Stomach smooth muscle (tissue), 2 donors: ENCODE data around the gene KCNC3.
"Not testable (repeated sequence)": the region's sequence is repeated elsewhere in the genome, so short reads cannot be mapped to it uniquely, and the experiment has no call there.

Experiments
- H3K27ac ChIP-seq: one replicate; pipeline ENCODE4 v1.7.0; 2013; ENCODE audit warnings: mild to moderate bottlenecking, low read length, inconsistent platforms
- H3K27me3 ChIP-seq, 2 donors: one replicate each; pipeline ENCODE4 v1.7.0; 2013; ENCODE audit warnings: low read length in 2 of 2; ENCODE audit not compliant: insufficient read depth in 2 of 2, control insufficient read depth in 1 of 2
- H3K36me3 ChIP-seq, 2 donors: one replicate each; pipeline ENCODE4 v1.7.0; 2013; ENCODE audit warnings: low read length in 2 of 2; ENCODE audit not compliant: control insufficient read depth in 2 of 2, insufficient read depth in 2 of 2
- H3K4me1 ChIP-seq: one replicate; pipeline ENCODE4 v1.7.0; 2013; ENCODE audit warnings: low read length; ENCODE audit not compliant: control insufficient read depth, insufficient read depth
- H3K4me3 ChIP-seq, 2 donors: one replicate each; pipeline ENCODE4 v1.7.0; 2013; ENCODE audit warnings: low read length in 2 of 2
- H3K9ac ChIP-seq, 2 donors: one replicate each; pipeline ENCODE4 v1.7.0; 2013; ENCODE audit warnings: low read length in 2 of 2, mild to moderate bottlenecking in 1 of 2
- H3K9me3 ChIP-seq, 2 donors: one replicate each; pipeline ENCODE4 v1.7.0; 2013; ENCODE audit warnings: low read length in 2 of 2; ENCODE audit not compliant: control insufficient read depth in 2 of 2
- donor health status: healthy.
- donor health status: Pancreatic carcinoma.

KCNC3 gene

DNA sequence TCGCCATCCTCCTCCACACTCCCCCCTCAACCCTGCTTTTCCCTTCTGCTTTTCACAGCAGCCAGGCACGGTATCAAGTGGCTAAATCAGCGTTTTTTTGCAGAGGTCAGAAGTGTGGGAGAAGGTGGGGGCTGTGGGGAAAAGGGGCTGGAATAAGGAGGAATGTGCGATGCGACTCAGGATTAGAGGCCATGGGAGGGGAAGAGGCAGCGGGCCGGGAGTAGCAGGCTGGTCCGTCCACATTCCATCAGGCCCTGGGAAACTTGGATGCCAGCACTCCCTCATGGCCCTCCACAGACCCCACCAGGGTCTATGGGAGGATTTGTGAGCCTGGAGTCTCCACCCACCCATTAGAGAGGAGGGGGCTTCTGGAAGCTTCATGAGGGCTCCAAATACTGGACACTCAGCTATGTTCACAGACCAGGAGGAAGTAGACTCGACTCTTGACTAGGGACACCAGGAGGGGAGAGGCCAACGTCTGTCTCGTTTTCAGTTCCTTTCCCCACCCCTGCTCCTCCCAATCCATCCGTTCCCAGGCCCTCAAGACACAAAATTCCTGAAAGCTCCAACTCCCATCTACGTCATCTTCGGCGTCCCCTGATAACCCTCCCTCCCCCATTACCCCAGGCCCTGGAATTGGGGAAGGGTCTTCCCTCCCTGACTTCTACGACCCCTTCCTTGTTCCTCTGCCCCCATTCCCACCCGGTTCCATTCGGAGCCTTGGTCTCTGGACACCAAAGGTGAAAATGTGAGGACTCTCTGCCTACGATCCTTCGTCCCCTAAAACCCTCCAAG, 3.3 kb upstream of the KCNC3 start:
- Histone ChIP-seq H3K36me3 (no peaks in the 10 kb centered on the region), H3K27me3 (peaks cover 43 to 50% of the 10 kb centered on the region in 2 donors), H3K9me3 (no peaks in the 10 kb centered on the region), H3K4me3 (peak overlapping the region in 1 of 2 donors; percentile 71), H3K4me1 (peaks cover 19% of the 10 kb centered on the region), H3K27ac (no peak overlapping the region), H3K9ac (no peak overlapping the region)

DNA sequence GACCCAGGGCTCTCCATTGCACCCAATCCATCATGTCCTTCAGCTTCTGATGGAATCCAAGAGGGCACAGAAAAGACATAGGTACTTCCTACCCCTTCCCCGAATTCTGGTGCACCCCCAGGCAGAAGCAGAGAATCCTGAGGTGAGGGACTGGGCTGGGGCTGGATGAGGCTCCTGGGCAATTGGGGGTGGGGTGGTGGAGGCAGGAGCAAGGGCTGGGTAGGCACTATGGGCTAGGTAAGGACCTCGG, 2.7 kb upstream of the KCNC3 start:
- H3K4me3 ChIP-seq, result no peak overlapping the region
- no peak overlapping the region for H3K9ac ChIP-seq

DNA sequence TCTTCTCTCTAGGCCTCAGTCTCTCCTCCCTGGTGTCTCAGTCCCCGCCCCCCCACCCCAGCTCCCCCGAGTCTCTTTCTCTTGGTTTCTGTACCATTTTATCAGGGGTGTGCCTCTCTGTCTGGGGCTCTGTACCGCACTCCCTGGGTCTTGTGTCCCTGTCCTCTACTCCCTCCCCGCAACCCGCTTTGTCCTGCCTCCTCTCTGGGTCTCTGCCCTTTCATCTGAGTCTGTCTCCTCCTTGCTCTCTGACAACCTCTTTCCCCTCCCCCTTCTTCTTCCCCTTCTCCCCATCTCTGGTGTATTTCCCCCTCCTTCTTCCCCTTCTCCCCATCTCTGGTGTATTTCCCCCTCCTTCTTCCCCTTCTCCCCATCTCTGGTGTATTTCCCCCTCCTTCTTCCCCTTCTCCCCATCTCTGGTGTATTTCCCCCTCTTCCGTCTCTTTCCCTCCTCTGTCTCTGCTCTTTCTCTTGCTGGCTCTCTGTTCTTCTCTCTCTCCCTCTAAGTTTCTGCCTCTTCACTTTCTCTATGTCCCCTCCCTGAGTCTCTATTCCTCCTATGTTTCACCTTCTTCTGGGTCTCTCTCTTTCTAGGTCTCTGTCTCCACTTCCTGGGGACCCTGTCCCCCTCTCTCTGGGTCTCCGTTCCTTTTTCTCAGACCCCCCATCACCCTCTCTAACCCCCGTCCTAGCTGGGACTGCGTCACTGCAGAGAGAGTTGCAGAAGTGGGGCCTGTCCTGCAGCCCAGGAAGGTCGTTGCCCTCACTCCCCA, 2.2 kb upstream of the KCNC3 start:
- Histone ChIP-seq H3K4me3 (no peak overlapping the region), H3K27ac (no peak overlapping the region), H3K9ac (no peak overlapping the region), H3K27me3 (peaks cover 53% of the 10 kb centered on the region in 2 donors), H3K4me1 (peaks cover 19% of the 10 kb centered on the region), H3K9me3 (no peaks in the 10 kb centered on the region), H3K36me3 (no peaks in the 10 kb centered on the region)

More for the DNA sequence above, 2.7 kb upstream of the KCNC3 start:
- no peak overlapping the region for H3K27ac ChIP-seq
- H3K27me3 ChIP-seq, result peaks cover 48 to 52% of the 10 kb centered on the region in 2 donors
- peaks cover 19% of the 10 kb centered on the region for H3K4me1 ChIP-seq
- no peaks in the 10 kb centered on the region for H3K36me3 ChIP-seq
- H3K9me3 ChIP-seq, result no peaks in the 10 kb centered on the region

DNA sequence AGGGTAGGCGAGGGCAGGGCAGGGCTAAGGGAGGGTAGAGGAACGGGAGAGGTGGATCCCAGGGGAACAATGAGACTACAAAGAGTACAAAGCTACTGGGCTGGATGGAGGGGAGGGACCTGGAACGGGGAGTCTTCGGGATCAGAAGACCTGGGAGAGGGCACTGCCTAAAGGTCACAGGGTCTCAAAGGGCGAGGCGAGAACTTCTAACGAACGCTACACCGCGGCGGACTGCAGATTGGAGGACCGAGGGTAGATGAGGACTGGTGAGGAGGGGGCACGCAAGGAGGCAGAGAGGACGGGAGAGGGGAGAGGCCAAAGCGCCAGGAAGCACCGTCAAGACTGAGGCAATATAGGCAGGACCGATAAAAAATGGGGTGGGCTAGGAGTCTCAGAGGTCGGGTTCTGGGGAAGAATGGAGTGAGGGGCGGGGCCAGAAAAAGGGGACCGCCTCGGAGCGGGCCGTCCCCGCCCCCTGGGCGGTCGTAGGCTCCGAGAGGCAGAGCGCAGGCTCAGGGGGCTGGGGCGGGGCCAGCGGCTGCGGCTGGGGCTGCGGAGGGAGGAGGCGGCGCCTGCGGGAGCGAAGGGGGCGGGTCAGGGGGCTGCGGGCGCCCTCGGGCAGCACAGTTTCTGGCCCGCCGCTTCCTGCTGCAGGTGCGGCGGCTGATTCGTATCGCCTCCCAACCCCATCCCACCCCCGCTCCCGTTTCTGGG, 1.3 kb upstream of the KCNC3 start:
- H3K9ac ChIP-seq, result no peak overlapping the region
- H3K4me1 ChIP-seq, result peaks cover 24% of the 10 kb centered on the region
- no peaks in the 10 kb centered on the region for H3K9me3 ChIP-seq
- H3K36me3 ChIP-seq, result no peaks in the 10 kb centered on the region
- no peak overlapping the region for H3K27ac ChIP-seq
- peak overlapping the region in 1 of 2 donors; percentile 52 for H3K4me3 ChIP-seq
- peaks cover 58 to 60% of the 10 kb centered on the region in 2 donors for H3K27me3 ChIP-seq

DNA sequence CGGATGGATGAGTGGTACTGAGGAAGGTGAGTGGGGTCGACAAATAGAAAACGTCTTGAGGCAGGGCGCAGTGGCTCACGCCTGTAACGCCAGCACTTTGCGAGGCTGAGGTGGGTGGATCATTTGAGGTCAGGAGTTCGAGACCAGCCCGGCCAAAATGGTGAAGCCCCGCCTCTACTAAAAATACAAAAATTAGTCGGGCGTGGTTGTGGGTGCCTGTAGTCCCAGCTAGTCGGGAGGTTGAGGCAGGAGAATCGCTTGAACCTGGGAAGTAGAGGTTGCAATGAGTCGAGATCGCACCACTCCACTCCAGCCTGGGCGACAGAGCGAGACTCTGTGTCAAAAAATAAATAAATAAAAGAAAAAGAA, 733 bp upstream of the KCNC3 start:
- not testable (repeated sequence) for H3K9me3 ChIP-seq, H3K9ac ChIP-seq, H3K27ac ChIP-seq, H3K36me3 ChIP-seq
- H3K4me3 ChIP-seq, result peak overlapping the region; percentile 65 to 69
- H3K27me3 ChIP-seq, result peaks cover 57 to 60% of the 10 kb centered on the region in 2 donors
- H3K4me1 ChIP-seq, result peaks cover 24% of the 10 kb centered on the region

DNA sequence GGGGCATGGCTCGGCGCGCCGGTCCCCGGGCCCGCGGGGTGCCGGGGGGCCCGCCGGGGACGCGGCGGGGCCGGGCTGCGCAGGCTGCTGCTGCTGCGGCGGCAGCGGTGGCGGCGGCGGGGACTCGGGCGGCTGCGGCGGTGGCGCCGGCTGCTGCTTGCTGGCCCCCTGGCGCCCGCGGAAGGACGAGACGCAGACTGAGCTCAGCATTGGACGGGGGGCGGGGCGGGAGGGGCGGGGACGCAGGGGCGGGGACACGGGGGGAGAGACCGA, 368 bp downstream of the KCNC3 start:
- Histone ChIP-seq H3K4me1 (peaks cover 19% of the 10 kb centered on the region), H3K36me3 (no peaks in the 10 kb centered on the region), H3K27ac (no peak overlapping the region), H3K4me3 (peak overlapping the region in 1 of 2 donors; percentile 40), H3K9me3 (no peaks in the 10 kb centered on the region), H3K27me3 (peaks cover 48 to 60% of the 10 kb centered on the region in 2 donors), H3K9ac (no peak overlapping the region)

DNA sequence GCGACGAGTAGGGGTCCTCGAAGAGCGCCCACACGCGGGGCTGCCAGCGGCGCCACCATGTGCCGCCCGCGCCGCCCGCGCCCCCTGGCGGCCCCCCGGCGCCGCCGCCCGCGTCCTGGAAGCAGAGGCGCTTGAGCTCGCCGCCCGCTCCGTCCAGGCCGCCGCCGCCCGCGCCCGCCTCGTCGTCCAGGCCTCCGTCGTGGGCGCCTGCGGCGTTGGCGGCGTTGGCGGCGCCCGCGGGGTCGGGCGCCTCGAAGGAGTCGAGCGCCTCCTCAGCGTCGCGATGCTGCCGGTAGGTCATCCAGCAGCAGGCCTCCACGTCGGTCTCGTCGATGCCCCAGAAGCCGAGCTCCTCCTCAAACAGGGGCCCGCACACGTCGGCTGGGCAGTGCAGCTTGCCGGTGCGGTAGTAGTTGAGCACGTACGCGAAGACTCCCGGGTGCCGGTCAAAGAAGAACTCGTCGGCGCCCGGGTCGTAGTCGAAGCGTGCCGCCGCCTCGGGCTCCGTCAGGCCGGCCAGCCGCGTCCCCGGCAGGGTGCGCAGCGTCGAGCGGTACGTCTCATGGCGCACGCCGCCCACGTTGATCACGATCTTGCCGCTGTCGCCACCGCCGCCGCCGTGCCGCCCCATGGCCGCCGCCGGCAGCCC, 829 bp downstream of the KCNC3 start:
- H3K36me3 ChIP-seq, result no peaks in the 10 kb centered on the region
- H3K27ac ChIP-seq, result no peak overlapping the region
- peak overlapping the region in 1 of 2 donors; percentile 40 for H3K4me3 ChIP-seq
- peaks cover 17% of the 10 kb centered on the region for H3K4me1 ChIP-seq
- H3K9ac ChIP-seq, result no peak overlapping the region
- peaks cover 46 to 58% of the 10 kb centered on the region in 2 donors for H3K27me3 ChIP-seq
- H3K9me3 ChIP-seq, result no peaks in the 10 kb centered on the region

DNA sequence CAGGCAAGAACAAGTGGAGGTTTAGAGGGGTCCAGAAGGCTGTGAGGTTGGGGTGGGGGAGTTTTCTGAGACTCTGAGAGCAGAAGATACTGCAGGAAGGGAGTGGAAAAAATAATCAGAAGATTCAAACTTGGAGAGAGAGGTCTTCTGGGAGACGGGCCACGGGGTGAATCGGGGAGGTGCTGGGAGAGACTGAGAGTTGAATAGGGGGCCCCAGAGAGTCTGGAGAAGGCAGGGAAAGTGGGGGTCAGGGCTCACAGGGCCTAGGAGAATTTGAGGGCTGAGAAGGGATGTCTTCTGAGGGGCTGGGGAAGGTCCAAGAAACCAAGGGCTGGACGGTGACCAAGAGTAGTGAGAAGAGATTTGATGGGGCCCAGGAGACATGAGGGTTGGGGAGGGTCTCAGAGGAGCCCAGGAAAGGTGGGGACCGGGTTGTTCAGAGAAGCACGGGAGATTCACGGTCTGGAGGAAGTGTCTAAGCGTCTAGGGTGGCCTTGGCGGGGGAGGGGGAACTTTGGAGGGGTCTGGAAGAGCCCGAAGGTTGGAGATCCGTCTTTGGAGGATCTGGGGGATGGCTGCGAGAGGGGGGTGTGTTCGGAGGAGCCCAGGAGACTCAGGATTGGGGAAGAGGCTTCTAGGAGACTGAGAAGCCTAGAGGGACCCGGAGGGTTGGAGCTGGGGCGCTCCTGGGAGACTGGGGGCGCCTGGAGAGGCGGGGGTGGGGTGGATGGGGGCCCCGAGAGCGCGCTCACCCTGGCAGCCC, 1.5 kb downstream of the KCNC3 start:
- H3K27ac ChIP-seq, result no peak overlapping the region
- H3K36me3 ChIP-seq, result no peaks in the 10 kb centered on the region
- peaks cover 41 to 51% of the 10 kb centered on the region in 2 donors for H3K27me3 ChIP-seq
- H3K4me3 ChIP-seq, result no peak overlapping the region
- H3K4me1 ChIP-seq, result peaks cover 13% of the 10 kb centered on the region
- no peak overlapping the region for H3K9ac ChIP-seq
- H3K9me3 ChIP-seq, result no peaks in the 10 kb centered on the region

DNA sequence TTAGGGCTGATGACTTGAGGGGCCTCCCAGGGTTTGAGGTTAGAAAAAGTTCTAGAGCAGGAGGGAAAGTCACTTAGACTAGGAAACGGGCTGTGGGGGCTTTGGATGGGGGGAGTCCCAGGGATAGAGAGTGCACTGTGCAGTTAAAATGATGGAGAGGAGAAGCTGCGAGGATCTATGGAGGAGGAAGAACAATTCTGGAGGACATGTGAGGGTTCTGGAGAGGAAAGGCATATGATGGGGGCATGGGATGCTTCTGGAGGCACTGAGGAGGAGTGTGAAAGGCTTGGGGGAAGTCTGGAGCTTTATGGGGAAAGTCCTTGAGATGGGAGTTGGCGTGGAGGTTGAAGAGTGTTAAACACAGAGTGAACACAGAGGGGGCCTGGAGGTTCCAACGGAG, 2.2 kb downstream of the KCNC3 start:
- no peak overlapping the region for H3K27ac ChIP-seq
- H3K9ac ChIP-seq, result no peak overlapping the region
- no peaks in the 10 kb centered on the region for H3K36me3 ChIP-seq
- no peaks in the 10 kb centered on the region for H3K9me3 ChIP-seq
- peaks cover 34 to 49% of the 10 kb centered on the region in 2 donors for H3K27me3 ChIP-seq
- no peak overlapping the region for H3K4me3 ChIP-seq
- peaks cover 13% of the 10 kb centered on the region for H3K4me1 ChIP-seq

DNA sequence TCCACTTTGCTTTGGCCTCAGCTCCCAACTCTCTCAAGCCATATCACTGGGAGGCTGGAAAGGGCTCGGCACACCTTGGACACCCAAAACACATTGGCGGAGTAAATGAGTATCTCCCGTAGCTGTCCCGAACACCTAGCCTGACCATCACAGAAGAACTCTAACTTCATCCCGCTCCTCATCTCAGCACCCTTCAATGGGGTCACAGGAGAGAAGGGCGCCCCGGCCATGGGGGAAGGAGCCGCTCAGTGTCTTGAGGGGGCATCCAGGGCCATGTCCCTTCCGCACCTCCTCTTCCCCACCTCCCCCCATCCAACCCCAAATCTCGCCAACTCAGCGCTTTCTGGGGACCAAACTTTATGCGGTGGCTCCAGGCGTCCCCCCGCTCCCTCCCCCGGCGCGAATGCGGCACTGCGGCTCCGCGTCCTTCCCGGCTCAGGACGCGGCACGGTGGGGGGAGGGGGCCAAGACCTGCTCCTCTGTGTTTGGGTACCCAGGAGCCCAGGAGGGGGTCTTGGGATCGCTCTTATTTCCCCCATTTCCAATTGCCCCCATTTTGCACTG, 3.0 kb downstream of the KCNC3 start:
- no peak overlapping the region for H3K27ac ChIP-seq
- H3K9me3 ChIP-seq, result no peaks in the 10 kb centered on the region
- no peaks in the 10 kb centered on the region for H3K36me3 ChIP-seq
- peaks cover 29 to 45% of the 10 kb centered on the region in 2 donors for H3K27me3 ChIP-seq
- H3K4me1 ChIP-seq, result peaks cover 13% of the 10 kb centered on the region
- no peak overlapping the region for H3K9ac ChIP-seq
- no peak overlapping the region for H3K4me3 ChIP-seq
